NOMO-1 (cell line): Measurements from ENCODE around the gene MRPL12.
A peak's percentile ranks its signal among the peaks of the same experiment; 100 is the strongest.

Experiments
- DNase-seq, 2 experiments: peaks; one replicate each; lab custom pipeline; 2025; ENCODE audit not compliant: unreplicated experiment in 2 of 2; lab: John Stamatoyannopoulos, UW

The MRPL12 gene

GRCh38 chr17:81681672-81682071 lies 21.5 kb upstream of the MRPL12 start:
- DNase-seq = no peak

- DNase-seq = no peak
These were observed 20.5 kb upstream of the MRPL12 start for GRCh38 chr17:81682565-81683207.

GRCh38 chr17:81683208-81683583 lies 20.0 kb upstream of the MRPL12 start:
- DNase-seq = no peak

GRCh38 chr17:81683584-81684441 lies 19.4 kb upstream of the MRPL12 start, which contains the start of the genes ARL16 and HGS:
TSS of gene ARL16 (minus strand) at chr17:81683797. CDS start at chr17:81683753, 44 bp downstream.
TSS of gene HGS (plus strand) at chr17:81684011. CDS start at chr17:81684067, 56 bp downstream.
- peak; percentile 98 to 99 for DNase-seq

DNA sequence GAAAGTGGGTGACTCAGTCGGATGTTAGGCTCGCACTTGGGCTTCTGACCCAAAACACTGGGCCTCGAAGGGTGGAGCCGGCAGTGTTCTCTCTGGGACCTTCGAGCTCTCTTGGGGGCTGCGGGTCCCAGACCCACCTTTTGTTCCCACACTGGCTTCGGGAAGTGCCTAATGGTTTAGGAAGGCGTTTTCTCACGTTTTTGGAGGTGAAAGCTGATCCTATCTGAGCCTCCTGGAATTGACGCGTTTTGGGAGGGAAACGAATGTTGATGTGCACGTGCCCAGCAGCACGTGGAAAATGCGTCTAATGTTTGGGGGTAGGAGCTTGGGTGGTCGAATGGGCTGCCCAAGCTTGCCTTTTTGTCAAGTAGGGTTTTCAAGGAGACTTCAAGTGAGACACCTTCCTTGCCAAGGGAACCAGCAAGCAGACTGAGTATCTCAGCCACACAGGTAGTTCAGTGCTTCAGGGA lies 18.7 kb upstream of the MRPL12 start:
- no peak for DNase-seq

GRCh38 chr17:81685108-81685507 lies 18.1 kb upstream of the MRPL12 start:
- no peak for DNase-seq

GRCh38 chr17:81686614-81687013 lies 16.6 kb upstream of the MRPL12 start:
- DNase-seq = no peak

GRCh38 chr17:81687770-81688541 lies 15.2 kb upstream of the MRPL12 start:
- DNase-seq = no peak

DNA sequence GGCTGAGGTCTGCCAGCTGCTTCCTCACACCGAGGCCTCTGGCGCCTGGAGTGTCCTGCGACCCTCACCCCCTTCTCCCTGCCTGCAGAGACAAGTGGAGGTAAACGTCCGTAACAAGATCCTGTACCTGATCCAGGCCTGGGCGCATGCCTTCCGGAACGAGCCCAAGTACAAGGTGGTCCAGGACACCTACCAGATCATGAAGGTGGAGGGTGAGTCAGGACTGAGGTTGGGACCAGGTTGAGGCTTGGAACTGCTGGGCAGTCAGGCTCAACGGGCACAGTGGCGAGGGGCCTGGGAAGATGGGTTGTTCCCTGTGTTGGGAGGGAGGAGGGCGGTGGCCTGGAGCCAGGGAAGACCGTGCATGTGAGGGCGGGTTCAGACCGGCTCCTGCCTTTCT lies 14.6 kb upstream of the MRPL12 start:
- no peak for DNase-seq

DNA sequence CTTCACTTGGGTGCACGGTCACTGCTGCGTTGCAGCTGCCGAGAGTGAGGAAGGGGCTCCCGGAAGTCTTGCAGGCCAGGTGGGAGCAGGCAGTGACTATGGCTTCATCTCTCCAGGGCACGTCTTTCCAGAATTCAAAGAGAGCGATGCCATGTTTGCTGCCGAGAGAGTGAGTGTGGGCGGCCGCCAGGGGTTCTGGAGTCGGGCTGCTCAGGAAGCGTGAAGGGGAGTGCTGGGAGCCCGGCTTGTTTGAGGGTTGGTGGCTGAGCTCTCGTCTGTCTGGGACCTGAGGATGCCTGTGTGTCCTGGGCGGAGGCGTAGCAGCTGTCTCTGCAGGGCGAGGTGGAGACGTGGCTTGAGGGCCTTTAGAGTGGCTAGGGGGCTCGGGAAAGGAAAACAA lies 13.1 kb upstream of the MRPL12 start:
- no peak for DNase-seq

- no peak for DNase-seq
These were observed 12.6 kb upstream of the MRPL12 start for GRCh38 chr17:81690549-81690948.

DNA sequence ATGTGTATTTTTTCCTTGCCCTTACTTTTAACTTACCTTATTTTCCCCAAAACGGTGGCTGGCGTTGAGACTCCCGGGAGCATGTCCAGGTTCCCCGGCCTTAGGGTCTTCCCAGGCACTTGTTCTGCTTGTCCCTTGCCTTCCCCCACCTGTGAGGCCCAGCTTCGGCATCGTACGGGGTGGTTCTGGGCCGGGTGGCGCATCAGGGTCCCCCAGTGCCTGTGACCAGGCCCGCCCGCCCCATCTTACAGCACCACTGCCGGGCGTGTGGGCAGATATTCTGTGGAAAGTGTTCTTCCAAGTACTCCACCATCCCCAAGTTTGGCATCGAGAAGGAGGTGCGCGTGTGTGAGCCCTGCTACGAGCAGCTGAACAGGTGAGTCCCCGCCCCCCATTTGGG lies 12.0 kb upstream of the MRPL12 start:
- no peak for DNase-seq

DNA sequence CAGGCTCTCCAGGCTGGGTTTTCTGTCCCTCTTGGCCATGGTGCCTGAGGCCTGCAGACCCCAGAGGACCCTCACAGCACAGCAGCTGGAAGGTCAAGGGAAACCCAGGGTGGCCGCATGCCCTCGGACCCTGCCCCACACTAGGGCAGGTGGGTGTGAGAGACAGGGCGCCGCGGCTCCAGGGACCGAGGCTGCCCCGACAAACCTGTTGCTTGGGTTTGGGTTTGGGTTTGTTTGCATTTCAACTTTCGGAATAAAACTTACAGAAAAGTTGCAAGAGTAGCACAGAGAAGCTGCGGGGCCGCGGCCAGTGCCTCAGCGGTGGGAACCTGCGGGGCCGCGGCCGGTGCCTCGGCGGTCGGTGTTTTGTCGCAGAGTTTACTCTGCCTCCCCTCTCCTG lies 11.6 kb upstream of the MRPL12 start:
- DNase-seq = no peak

DNA sequence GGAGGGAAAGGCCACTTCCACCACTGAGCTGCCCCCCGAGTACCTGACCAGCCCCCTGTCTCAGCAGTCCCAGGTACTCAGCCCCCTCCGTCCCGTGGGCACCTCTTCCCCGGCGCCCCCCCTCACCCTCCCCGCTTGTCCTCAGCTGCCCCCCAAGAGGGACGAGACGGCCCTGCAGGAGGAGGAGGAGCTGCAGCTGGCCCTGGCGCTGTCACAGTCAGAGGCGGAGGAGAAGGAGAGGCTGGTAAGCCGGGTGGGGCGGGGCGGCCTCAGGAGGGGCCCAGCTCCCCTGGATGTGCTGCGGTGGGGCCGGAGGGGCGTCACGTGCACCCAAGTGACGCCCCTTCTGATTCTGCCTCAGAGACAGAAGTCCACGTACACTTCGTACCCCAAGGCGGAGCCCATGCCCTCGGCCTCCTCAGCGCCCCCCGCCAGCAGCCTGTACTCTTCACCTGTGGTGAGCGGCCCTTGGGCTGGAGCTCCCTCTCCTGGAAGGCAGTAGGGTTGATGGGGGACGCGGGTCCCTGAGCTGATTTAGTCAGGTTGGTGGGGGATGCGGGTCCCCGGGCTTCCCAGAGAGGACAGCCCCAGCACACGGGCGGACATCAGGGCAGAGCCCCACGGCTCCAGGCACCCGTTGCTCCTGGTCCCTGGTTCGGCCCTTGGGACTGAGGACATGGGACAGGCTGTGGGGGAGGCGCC lies 9.5 kb upstream of the MRPL12 start:
- no peak for DNase-seq

GRCh38 chr17:81694810-81695209 lies 8.4 kb upstream of the MRPL12 start:
- DNase-seq = no peak

GRCh38 chr17:81695211-81695610 lies 8.0 kb upstream of the MRPL12 start:
- DNase-seq = no peak

DNA sequence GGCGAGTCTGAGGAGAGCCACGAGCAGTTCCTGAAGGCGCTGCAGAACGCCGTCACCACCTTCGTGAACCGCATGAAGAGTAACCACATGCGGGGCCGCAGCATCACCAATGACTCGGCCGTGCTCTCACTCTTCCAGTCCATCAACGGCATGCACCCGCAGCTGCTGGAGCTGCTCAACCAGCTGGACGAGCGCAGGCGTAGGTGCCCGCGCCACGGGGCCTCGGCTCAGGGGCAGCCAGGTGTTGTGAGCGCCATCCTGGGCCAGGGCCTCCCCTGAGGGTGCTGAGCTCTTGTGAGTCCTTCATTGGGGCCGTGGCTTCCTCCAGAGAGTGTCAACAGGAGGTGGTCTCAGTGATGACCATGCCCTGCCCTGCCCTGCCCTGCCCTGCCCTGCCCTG lies 7.4 kb upstream of the MRPL12 start:
- no peak for DNase-seq

DNA sequence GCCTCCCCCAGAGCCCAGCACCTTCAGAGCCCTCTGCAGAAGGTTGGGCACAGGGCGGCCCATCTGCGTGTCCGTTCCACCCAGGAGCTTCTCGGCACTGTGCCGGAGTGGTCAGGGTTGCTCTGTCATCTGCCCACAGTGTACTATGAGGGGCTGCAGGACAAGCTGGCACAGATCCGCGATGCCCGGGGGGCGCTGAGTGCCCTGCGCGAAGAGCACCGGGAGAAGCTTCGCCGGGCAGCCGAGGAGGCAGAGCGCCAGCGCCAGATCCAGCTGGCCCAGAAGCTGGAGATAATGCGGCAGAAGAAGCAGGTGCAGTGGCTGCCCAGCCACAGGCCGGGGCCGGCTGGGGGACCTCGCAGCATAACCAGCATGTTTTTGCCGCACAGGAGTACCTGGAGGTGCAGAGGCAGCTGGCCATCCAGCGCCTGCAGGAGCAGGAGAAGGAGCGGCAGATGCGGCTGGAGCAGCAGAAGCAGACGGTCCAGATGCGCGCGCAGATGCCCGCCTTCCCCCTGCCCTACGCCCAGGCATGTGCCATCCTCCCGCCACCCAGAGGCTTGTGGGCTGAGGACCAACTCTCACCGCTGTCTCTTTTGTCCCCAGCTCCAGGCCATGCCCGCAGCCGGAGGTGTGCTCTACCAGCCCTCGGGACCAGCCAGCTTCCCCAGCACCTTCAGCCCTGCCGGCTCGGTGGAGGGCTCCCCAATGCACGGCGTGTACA lies 6.8 kb upstream of the MRPL12 start:
- DNase-seq = no peak

DNA sequence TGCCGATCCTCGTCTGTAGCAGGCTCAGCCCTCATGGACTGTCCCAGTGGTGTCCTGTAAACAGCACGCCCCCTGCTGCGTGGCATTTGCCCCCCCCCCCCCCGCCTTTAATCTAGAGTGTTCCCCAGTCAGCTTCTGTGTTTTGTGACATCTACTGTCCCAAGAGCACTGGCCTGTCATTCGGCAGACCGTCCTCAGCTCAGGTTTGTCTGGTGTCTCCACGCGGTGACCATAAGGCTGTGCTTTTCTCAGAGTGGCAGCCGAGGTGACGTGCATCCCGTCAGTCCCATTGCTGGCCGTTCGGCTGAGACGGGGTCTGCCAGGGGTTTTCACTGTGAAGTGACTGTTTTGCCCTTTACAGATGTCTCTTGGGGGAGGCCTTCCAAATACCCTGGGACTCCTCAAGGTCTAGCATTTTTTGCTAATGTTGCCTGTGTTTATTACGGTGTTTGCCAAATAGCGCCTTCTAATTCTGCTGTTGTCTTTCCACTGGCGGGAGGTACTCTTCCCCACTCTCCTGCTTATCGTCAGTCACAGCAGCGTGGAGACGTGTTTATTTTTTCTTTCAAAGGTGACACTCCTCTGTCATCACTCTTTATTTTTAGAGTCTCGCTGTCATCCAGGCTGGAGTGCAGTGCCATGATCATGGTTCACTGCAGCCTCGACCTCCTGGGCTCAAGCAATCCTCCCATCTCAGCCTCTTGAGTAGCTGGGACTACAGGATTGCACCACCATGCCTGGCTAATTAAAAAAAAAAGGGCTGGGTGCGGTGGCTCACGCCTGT lies 5.7 kb upstream of the MRPL12 start:
- no peak for DNase-seq
